WERI-Rb-1 (cell line): ENCODE results near the gene NTS.

Experiments
- DNase-seq: peaks from one replicate; pipeline ENCODE4 v3.0.0-alpha.2; 2020
- H3K27ac ChIP-seq: fragments of 250-450 bp; sonication (Bioruptor Pico); 2 replicates; pipeline ENCODE4 v1.5.1; 2020; ENCODE audit warnings: mild to moderate bottlenecking, moderate library complexity
- H3K27me3 ChIP-seq: fragments of 250-450 bp; sonication (Bioruptor Pico); 2 replicates; pipeline ENCODE4 v1.5.1; 2021; ENCODE audit warnings: mild to moderate bottlenecking, low read depth, moderate library complexity; ENCODE audit not compliant: insufficient read depth, severe bottlenecking
- H3K36me3 ChIP-seq: fragments of 250-450 bp; sonication (Bioruptor Pico); 2 replicates; pipeline ENCODE4 v1.5.1; 2020; ENCODE audit warnings: mild to moderate bottlenecking, moderate library complexity
- H3K4me3 ChIP-seq: 2 replicates; pipeline ENCODE4 v1.5.1; 2011; ENCODE audit warnings: low read depth, mild to moderate bottlenecking, control low read depth, low read length
- H3K9me3 ChIP-seq: fragments of 250-450 bp; sonication (Bioruptor Pico); 2 replicates; pipeline ENCODE4 v1.5.1; 2021; ENCODE audit warnings: mild to moderate bottlenecking, moderate library complexity; ENCODE audit not compliant: severe bottlenecking
- TF ChIP-seq, protein P1 (sequence below): IDR thresholded peaks from 2 replicates; pipeline ENCODE4 v1.5.1; 2011; ENCODE audit warnings: low read depth, mild to moderate bottlenecking, control low read depth, inconsistent platforms, low read length

Gene NTS

DNA sequence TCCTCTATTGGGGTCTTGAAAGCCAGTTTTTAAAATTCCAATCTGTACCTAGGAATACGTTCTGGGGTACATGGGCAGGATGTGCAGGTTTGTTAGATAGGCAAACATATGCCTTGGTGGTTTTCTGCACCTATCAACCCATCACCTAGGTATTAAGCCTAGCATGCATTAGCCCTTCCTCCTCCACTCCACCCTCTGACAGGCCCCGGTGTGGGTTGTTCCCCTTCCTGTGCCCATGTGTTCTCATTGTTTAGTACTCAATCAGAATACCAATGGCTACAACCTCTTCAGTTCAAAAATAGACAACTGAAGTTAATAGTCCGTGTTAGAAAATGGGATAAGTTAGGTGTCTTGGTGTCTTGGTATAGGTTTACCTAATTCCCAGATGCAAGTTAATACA, 3.4 kb downstream of the NTS start:
- Histone ChIP-seq H3K36me3 (no peaks in the 10 kb centered on the region), H3K27me3 (no peaks in the 10 kb centered on the region), H3K27ac (no peak overlapping the region), H3K9me3 (no peaks in the 10 kb centered on the region), H3K4me3 (no peak overlapping the region)
- DNase-seq: no peak
- TF ChIP-seq, protein P1, sequence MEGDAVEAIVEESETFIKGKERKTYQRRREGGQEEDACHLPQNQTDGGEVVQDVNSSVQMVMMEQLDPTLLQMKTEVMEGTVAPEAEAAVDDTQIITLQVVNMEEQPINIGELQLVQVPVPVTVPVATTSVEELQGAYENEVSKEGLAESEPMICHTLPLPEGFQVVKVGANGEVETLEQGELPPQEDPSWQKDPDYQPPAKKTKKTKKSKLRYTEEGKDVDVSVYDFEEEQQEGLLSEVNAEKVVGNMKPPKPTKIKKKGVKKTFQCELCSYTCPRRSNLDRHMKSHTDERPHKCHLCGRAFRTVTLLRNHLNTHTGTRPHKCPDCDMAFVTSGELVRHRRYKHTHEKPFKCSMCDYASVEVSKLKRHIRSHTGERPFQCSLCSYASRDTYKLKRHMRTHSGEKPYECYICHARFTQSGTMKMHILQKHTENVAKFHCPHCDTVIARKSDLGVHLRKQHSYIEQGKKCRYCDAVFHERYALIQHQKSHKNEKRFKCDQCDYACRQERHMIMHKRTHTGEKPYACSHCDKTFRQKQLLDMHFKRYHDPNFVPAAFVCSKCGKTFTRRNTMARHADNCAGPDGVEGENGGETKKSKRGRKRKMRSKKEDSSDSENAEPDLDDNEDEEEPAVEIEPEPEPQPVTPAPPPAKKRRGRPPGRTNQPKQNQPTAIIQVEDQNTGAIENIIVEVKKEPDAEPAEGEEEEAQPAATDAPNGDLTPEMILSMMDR: no peak

DNA sequence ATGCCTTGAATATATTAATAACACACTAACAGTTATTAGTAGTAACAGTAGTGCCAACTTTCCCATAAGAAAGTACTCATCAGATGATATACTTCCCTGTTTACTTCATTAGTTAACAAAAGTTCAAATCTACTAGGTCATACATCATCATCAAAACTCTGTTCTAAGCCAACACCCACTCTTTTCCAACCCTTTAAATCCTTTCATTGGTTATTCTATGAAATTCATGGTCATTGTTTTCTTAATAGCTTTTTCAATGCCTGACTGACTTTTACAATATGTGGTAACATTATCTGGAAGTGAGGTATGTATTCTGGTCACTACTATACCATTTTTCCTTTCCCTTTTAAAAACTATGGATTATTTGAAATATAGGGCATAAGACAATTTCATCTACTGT, 9.7 kb downstream of the NTS start:
- DNase-seq: no peak
- Histone ChIP-seq H3K4me3 (no peak overlapping the region), H3K27me3 (no peaks in the 10 kb centered on the region), H3K9me3 (no peaks in the 10 kb centered on the region), H3K36me3 (no peaks in the 10 kb centered on the region), H3K27ac (no peak overlapping the region)
- TF ChIP-seq, protein P1: no peak

DNA sequence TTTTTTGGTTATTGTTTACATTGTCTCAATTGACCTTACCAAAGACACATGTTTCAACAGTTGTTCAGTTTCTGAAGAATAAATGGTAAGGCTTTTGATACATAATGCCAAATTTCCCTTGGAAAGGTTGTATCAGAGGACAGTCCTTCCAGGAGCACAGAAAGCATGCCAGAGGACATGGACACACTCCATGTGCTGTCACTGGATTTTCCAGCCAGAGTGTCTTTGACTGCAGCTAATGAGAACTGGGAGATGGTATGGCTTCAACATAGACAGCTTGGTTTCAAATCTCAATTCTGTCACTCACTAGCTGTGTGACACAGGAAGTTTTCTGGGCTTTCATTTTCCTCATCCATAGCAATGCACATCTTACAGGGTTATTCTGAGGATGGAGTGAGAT, 20.6 kb downstream of the NTS start:
- Histone ChIP-seq H3K36me3 (no peaks in the 10 kb centered on the region), H3K9me3 (no peaks in the 10 kb centered on the region), H3K27ac (no peak overlapping the region), H3K4me3 (no peak overlapping the region), H3K27me3 (no peaks in the 10 kb centered on the region)
- no peak for DNase-seq
- TF ChIP-seq, protein P1: no peak

DNA sequence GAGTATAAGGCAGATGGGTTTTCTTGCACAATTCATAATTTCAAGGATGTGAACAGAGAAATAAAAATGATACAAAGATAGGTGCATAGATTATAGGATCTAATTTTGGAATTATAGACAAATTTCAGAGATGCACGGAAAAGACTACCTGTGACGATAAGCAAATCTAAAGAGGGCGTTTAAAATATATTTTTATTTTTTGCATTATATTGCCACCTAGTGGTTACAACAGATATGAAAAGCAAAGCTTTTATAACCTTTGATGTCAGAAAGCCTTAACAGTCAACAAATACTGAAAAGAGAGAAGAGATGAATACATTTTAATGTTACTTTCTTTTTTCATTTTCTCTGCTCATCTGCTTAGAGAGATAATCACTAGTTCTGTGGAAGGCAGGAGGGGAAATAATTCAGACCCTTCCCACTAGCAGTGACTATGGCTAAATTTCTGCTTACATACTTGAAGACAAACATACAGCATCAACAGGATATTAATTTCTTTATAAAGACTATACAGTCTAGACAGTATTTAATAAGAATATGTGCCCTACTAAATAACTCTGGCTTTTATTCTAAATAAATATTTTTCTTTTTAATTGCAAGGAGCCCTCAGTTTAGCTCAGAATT, 46.3 kb downstream of the NTS start:
- H3K4me3 ChIP-seq: no peak overlapping the region
- no peak for DNase-seq
- H3K27ac ChIP-seq: no peak overlapping the region
- no peaks in the 10 kb centered on the region for H3K27me3 ChIP-seq
- H3K36me3 ChIP-seq: no peaks in the 10 kb centered on the region
- no peaks in the 10 kb centered on the region for H3K9me3 ChIP-seq
- TF ChIP-seq, protein P1: no peak

DNA sequence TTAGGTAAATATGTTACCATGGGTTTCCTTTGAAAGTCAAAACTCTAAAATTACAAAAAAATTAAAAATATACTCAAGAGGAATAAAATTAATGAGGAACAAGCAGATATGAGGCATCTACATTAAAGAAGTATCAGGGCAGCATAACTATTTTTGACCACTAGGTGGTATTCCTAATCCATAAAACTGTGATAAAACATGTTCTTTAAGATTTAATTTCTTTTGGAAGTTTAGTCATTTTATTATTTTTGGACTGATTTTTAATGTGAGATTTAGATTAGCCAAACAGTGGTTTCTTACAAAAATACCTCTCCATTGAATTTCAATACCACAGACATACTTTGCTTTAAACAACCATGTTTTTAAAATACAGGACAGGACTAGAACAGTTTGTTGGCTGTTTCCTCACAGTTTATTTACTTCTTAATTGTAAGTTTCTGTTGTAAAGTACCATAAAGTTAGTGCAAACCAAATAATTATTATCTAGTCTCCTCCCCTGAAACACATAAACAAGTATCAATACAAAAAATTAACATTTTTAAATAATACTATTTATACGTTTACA, 49.8 kb downstream of the NTS start:
- no peaks in the 10 kb centered on the region for H3K27me3 ChIP-seq
- no peak for DNase-seq
- TF ChIP-seq, protein P1: 0 out of 2 replicates have a peak, but pooled peaks have one; percentile 9
- H3K36me3 ChIP-seq: no peaks in the 10 kb centered on the region
- H3K27ac ChIP-seq: no peak overlapping the region
- no peaks in the 10 kb centered on the region for H3K9me3 ChIP-seq
- H3K4me3 ChIP-seq: no peak overlapping the region

DNA sequence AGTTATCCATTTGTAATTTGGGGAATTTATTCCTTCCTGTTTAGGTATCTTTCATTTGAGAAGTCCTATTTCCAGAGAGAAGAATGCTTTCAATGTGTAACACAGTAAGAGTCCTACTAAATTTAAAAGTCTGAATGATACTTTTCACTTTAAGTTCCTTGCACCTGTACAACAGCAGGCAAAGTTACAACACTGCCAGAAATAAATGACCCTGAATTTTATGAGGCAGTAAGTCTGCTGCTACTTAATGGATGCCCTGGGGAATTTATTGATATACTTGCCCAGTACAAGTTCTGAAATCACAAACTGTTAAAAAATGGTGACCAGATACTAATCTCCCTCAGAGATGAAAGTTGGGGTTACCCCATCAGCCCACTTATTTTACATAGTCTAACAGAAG, 53.1 kb downstream of the NTS start:
- Histone ChIP-seq H3K4me3 (no peak overlapping the region), H3K27ac (no peak overlapping the region), H3K9me3 (no peaks in the 10 kb centered on the region), H3K27me3 (no peaks in the 10 kb centered on the region), H3K36me3 (no peaks in the 10 kb centered on the region)
- no peak for DNase-seq
- TF ChIP-seq, protein P1: no peak
